Suprapubic skin (tissue), 3 donors: ENCODE results near the gene ZNF823.

Experiments
- EP300 ChIP-seq: sonication (generic); formaldehyde crosslinking; IDR thresholded peaks from one replicate; pipeline ENCODE4 v1.6.1; 2017; ENCODE audit warnings: antibody characterized with exemption
- POLR2A ChIP-seq, 2 donors: fragments of 450-650 bp; IDR thresholded peaks; one replicate each; pipeline ENCODE4 v1.6.1; 2017; ENCODE audit warnings: antibody characterized with exemption in 2 of 2, mild to moderate bottlenecking in 2 of 2, moderate library complexity in 2 of 2
- TF ChIP-seq, protein P1 (sequence below), 2 donors: fragments of 200-600 bp in 1 of 2; fragments of 450-650 bp in 1 of 2; sonication (generic) in 1 of 2; IDR thresholded peaks; one replicate each; pipeline ENCODE4 v1.5.1; 2016 to 2019; ENCODE audit warnings: antibody characterized with exemption in 2 of 2, mild to moderate bottlenecking in 1 of 2, moderate library complexity in 1 of 2

- TF ChIP-seq, protein P1, sequence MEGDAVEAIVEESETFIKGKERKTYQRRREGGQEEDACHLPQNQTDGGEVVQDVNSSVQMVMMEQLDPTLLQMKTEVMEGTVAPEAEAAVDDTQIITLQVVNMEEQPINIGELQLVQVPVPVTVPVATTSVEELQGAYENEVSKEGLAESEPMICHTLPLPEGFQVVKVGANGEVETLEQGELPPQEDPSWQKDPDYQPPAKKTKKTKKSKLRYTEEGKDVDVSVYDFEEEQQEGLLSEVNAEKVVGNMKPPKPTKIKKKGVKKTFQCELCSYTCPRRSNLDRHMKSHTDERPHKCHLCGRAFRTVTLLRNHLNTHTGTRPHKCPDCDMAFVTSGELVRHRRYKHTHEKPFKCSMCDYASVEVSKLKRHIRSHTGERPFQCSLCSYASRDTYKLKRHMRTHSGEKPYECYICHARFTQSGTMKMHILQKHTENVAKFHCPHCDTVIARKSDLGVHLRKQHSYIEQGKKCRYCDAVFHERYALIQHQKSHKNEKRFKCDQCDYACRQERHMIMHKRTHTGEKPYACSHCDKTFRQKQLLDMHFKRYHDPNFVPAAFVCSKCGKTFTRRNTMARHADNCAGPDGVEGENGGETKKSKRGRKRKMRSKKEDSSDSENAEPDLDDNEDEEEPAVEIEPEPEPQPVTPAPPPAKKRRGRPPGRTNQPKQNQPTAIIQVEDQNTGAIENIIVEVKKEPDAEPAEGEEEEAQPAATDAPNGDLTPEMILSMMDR (IDR thresholded peaks at IDR 0.05): no peak
- TF ChIP-seq POLR2A (IDR thresholded peaks at IDR 0.05): no peak
- no peak for TF ChIP-seq EP300
These were observed 3.4 kb downstream of the ZNF823 start for GRCh38 chr19:11735375-11735774.
